Fibroblast of lung (primary cell): Measurements from ENCODE around the gene SELP.
"Not testable (repeated sequence)": the region's sequence is repeated elsewhere in the genome, so short reads cannot be mapped to it uniquely, and the experiment has no call there.

Experiments
- CTCF ChIP-seq, 2 donors: IDR thresholded peaks in 1 of 2; conservative IDR thresholded peaks in 1 of 2; 1 replicate in 1 of 2; 2 replicates in 1 of 2; pipeline ENCODE4 v1.5.1; 2011 to 2012; ENCODE audit warnings: low read length in 2 of 2, control low read depth in 1 of 2, inconsistent platforms in 1 of 2, low read depth in 1 of 2, mild to moderate bottlenecking in 1 of 2
- EZH2 ChIP-seq: IDR thresholded peaks from 2 replicates; pipeline ENCODE4 v1.5.1; 2012; ENCODE audit warnings: low read length, control low read depth, mild to moderate bottlenecking; ENCODE audit errors: missing control alignments

GRCh38 chr1:169667227-169667639, 37.3 kb upstream of the SELP start:
- not testable (repeated sequence) for TF ChIP-seq CTCF (conservative IDR thresholded peaks at IDR 0.05 in 1 of 2, IDR thresholded peaks at IDR 0.05 in 1 of 2; ENCODE audit: low read depth in 1 of 2, low read length in 2 of 2); EZH2
